SK-N-SH treated with all-trans-retinoic acid at 6 μM for 48 hours (cell line): Measurements from ENCODE around the gene GABPA.
"Not testable (repeated sequence)": the region's sequence is repeated elsewhere in the genome, so short reads cannot be mapped to it uniquely, and the experiment has no call there.

Source experiments
- ATAC-seq: fragments of 200-7000 bp; cut with Tn5 transposase; 3 replicates; pipeline ENCODE4 v1.9.1; 2020; ENCODE audit warnings: mild to moderate bottlenecking, moderate library complexity
- ARNTL ChIP-seq: fragments of 450-650 bp; formaldehyde crosslinking; IDR thresholded peaks from 2 replicates; pipeline ENCODE4 v1.5.0; 2020; ENCODE audit warnings: low read depth, mild to moderate bottlenecking, moderate library complexity, borderline replicate concordance
- BACH2 ChIP-seq: fragments of 250-450 bp; sonication (Bioruptor Pico); IDR thresholded peaks from 2 replicates; pipeline ENCODE4 v1.9.0; 2021; ENCODE audit warnings: mild to moderate bottlenecking, borderline replicate concordance
- CSDC2 ChIP-seq: fragments of 250-450 bp; sonication (Bioruptor Pico); IDR thresholded peaks from 2 replicates; pipeline ENCODE4 v1.5.0; 2020; ENCODE audit warnings: mild to moderate bottlenecking, moderate library complexity
- ESRRG ChIP-seq: fragments of 250-450 bp; sonication (Bioruptor Pico); IDR thresholded peaks from 2 replicates; pipeline ENCODE4 v1.6.1; 2021; ENCODE audit warnings: mild to moderate bottlenecking
- GLIS3 ChIP-seq: fragments of 250-450 bp; sonication (Bioruptor Pico); IDR thresholded peaks from 2 replicates; pipeline ENCODE4 v1.5.0; 2020; ENCODE audit warnings: mild to moderate bottlenecking, moderate library complexity
- ISL1 ChIP-seq: fragments of 250-450 bp; sonication (Bioruptor Pico); IDR thresholded peaks from 2 replicates; pipeline ENCODE4 v2.1.2; 2022; ENCODE audit warnings: mild to moderate bottlenecking, moderate library complexity
- PPARA ChIP-seq: fragments of 250-450 bp; sonication (Bioruptor Pico); IDR thresholded peaks from 2 replicates; pipeline ENCODE4 v1.5.0; 2020; ENCODE audit warnings: mild to moderate bottlenecking, borderline replicate concordance
- RARB ChIP-seq: fragments of 250-450 bp; sonication (Bioruptor Pico); IDR thresholded peaks from 2 replicates; pipeline ENCODE4 v1.8.0; 2021; ENCODE audit warnings: mild to moderate bottlenecking, moderate library complexity
- SNAI2 ChIP-seq: fragments of 250-450 bp; sonication (Bioruptor Pico); IDR thresholded peaks from 2 replicates; pipeline ENCODE4 v1.5.0; 2020; ENCODE audit warnings: mild to moderate bottlenecking, moderate library complexity
- TCF4 ChIP-seq: fragments of 250-450 bp; sonication (Bioruptor Pico); IDR thresholded peaks from 2 replicates; pipeline ENCODE4 v1.8.0; 2021; ENCODE audit warnings: mild to moderate bottlenecking, moderate library complexity, borderline replicate concordance
- TOX ChIP-seq: fragments of 250-450 bp; sonication (Bioruptor Pico); IDR thresholded peaks from 2 replicates; pipeline ENCODE4 v1.8.0; 2021; ENCODE audit warnings: mild to moderate bottlenecking, moderate library complexity, borderline replicate concordance
- ZC3H10 ChIP-seq: fragments of 250-450 bp; sonication (Bioruptor Pico); IDR thresholded peaks from 2 replicates; pipeline ENCODE4 v1.5.1; 2021; ENCODE audit warnings: mild to moderate bottlenecking, moderate library complexity
- ZFP3 ChIP-seq: fragments of 250-450 bp; sonication (Bioruptor Pico); IDR thresholded peaks from 2 replicates; pipeline ENCODE4 v1.5.0; 2020; ENCODE audit warnings: mild to moderate bottlenecking, moderate library complexity
- ZNF565 ChIP-seq: fragments of 450-650 bp; formaldehyde crosslinking; conservative IDR thresholded peaks from 2 replicates; pipeline ENCODE4 v1.5.0; 2020; ENCODE audit warnings: low read depth, mild to moderate bottlenecking, moderate library complexity
- ZNF70 ChIP-seq: fragments of 450-650 bp; formaldehyde crosslinking; IDR thresholded peaks from 2 replicates; pipeline ENCODE4 v1.5.0; 2020; ENCODE audit warnings: mild to moderate bottlenecking, moderate library complexity
- ZNF8 ChIP-seq: fragments of 450-650 bp; formaldehyde crosslinking; IDR thresholded peaks from 2 replicates; pipeline ENCODE4 v1.5.0; 2020; ENCODE audit warnings: mild to moderate bottlenecking, moderate library complexity
- TF ChIP-seq, protein P1 (sequence below): fragments of 250-450 bp; sonication (Bioruptor Pico); IDR thresholded peaks from 2 replicates; pipeline ENCODE4 v1.5.0; 2020; ENCODE audit warnings: mild to moderate bottlenecking, moderate library complexity
- TF ChIP-seq, protein P2 (sequence below): fragments of 250-450 bp; sonication (Bioruptor Pico); IDR thresholded peaks from 2 replicates; pipeline ENCODE4 v1.8.0; 2021; ENCODE audit warnings: low read depth, mild to moderate bottlenecking, moderate library complexity, borderline replicate concordance
- TF ChIP-seq, protein P3 (sequence below): fragments of 250-450 bp; sonication (Bioruptor Pico); IDR thresholded peaks from 2 replicates; pipeline ENCODE4 v1.5.1; 2021; ENCODE audit warnings: mild to moderate bottlenecking, moderate library complexity
- TF ChIP-seq, protein P4 (sequence below): fragments of 250-450 bp; sonication (Bioruptor Pico); IDR thresholded peaks from 2 replicates; pipeline ENCODE4 v1.8.0; 2020; ENCODE audit warnings: mild to moderate bottlenecking, moderate library complexity, borderline replicate concordance

The GABPA gene

DNA sequence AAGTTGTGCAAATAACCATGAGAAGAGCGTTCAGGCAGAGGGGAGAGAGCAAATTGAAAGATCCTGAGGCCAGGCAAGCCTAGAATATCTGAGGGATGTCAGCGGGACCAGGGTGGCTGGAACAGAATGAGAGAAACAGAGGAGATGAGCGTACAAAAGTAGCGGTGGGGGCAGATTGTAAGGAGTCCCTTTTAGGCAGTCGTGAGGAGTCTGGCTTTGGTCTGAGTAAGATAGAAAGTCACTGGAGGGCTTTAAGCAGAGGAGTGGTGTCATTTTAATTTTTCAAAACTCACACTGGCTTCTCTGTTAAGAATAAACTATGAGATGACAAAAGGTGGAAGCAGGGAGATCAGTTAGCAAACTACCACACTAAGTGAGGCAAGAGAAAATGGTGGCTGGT, 24.2 kb upstream of the GABPA start:
- no peak for ATAC-seq
- TF ChIP-seq ZC3H10 (CRISPR knock-in tag) (no peak), ZNF565 (CRISPR knock-in tag) (no peak), ZNF8 (CRISPR knock-in tag) (no peak), ESRRG (CRISPR knock-in tag) (no peak), TCF4 (CRISPR knock-in tag) (no peak), GLIS3 (no peak), TOX (CRISPR knock-in tag) (no peak), RARB (CRISPR knock-in tag) (no peak), ZFP3 (CRISPR knock-in tag) (no peak), ARNTL (CRISPR knock-in tag) (no peak)
- TF ChIP-seq, protein P1, sequence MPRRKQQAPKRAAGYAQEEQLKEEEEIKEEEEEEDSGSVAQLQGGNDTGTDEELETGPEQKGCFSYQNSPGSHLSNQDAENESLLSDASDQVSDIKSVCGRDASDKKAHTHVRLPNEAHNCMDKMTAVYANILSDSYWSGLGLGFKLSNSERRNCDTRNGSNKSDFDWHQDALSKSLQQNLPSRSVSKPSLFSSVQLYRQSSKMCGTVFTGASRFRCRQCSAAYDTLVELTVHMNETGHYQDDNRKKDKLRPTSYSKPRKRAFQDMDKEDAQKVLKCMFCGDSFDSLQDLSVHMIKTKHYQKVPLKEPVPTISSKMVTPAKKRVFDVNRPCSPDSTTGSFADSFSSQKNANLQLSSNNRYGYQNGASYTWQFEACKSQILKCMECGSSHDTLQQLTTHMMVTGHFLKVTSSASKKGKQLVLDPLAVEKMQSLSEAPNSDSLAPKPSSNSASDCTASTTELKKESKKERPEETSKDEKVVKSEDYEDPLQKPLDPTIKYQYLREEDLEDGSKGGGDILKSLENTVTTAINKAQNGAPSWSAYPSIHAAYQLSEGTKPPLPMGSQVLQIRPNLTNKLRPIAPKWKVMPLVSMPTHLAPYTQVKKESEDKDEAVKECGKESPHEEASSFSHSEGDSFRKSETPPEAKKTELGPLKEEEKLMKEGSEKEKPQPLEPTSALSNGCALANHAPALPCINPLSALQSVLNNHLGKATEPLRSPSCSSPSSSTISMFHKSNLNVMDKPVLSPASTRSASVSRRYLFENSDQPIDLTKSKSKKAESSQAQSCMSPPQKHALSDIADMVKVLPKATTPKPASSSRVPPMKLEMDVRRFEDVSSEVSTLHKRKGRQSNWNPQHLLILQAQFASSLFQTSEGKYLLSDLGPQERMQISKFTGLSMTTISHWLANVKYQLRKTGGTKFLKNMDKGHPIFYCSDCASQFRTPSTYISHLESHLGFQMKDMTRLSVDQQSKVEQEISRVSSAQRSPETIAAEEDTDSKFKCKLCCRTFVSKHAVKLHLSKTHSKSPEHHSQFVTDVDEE (CRISPR knock-in tag): no peak
- TF ChIP-seq, protein P2, sequence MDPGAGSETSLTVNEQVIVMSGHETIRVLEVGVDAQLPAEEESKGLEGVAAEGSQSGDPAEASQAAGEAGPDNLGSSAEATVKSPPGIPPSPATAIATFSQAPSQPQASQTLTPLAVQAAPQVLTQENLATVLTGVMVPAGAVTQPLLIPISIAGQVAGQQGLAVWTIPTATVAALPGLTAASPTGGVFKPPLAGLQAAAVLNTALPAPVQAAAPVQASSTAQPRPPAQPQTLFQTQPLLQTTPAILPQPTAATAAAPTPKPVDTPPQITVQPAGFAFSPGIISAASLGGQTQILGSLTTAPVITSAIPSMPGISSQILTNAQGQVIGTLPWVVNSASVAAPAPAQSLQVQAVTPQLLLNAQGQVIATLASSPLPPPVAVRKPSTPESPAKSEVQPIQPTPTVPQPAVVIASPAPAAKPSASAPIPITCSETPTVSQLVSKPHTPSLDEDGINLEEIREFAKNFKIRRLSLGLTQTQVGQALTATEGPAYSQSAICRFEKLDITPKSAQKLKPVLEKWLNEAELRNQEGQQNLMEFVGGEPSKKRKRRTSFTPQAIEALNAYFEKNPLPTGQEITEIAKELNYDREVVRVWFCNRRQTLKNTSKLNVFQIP (CRISPR knock-in tag): no peak

DNA sequence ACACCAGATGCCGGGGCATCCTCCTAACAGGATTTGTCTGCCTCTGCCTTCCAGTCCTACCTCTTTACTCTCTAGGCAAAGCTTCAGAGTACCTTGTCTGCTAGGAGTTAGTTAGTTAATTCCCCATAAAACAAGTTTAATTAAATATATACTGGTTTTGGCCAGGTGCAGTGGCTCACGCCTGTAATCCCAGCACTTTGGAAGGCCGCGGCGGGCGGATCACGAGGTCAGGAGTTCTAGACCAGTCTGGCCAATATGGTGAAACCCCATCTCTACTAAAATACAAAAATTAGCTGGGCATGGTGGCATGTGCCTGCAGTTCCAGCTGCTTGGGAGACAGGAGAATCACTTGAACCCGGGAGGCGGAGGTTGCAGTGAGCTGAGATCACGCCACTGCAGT, 20.7 kb upstream of the GABPA start:
- not testable (repeated sequence) for ATAC-seq

DNA sequence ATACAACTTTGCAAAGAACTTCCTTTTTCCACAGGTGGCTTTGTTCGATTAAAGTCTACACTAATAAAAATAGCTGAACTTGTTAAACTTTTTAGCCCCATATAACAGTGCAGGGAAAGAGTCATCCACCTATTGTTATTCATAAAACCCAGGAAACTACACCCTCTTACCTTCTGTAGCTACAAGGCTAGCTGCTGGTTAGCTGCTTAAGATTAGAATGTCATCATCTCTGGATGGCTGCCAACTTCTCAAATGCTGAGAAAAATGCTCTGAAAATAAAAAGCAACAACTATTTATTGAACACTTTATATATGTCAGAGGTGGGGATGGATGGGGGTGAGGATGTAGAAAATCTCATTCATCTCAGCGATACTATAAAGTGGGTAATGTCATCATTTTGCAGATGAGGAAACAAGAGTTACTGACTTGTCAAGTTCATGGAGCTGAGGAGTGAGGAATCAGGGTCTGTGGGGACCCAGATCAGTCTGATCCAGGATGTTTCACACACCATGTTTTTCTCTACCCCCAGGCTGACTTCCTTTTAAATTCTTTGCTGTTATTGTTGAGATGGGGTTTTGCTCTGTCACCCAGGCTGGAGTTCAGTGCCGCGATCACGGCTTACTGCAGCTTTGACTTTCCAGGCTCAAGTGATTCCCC, 17.2 kb upstream of the GABPA start:
- TF ChIP-seq, protein P3, sequence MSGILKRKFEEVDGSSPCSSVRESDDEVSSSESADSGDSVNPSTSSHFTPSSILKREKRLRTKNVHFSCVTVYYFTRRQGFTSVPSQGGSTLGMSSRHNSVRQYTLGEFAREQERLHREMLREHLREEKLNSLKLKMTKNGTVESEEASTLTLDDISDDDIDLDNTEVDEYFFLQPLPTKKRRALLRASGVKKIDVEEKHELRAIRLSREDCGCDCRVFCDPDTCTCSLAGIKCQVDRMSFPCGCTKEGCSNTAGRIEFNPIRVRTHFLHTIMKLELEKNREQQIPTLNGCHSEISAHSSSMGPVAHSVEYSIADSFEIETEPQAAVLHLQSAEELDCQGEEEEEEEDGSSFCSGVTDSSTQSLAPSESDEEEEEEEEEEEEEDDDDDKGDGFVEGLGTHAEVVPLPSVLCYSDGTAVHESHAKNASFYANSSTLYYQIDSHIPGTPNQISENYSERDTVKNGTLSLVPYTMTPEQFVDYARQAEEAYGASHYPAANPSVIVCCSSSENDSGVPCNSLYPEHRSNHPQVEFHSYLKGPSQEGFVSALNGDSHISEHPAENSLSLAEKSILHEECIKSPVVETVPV (CRISPR knock-in tag): no peak
- TF ChIP-seq TCF4 (CRISPR knock-in tag) (no peak), GLIS3 (no peak), RARB (CRISPR knock-in tag) (no peak)
- peak; percentile 36; the same call in 1 of the 3 replicates for ATAC-seq

DNA sequence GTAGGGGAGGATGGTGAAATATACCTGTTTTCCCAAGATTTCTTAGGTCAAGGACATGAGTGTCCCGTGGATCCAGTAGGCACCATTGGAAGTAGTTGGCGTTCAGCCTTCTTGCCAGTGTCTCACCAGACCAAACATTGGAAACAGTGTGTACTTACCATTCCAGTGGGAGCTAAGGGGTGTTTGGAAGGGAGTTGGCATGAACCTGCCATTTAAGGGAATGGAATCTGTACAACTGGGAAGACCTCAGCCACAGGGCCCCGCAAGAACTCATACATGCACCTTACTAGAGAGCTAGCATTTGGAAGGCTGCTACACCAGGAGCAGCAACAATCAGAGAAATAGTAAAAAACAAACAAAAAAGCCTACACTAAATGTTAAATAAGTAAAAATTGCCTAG, 12.8 kb upstream of the GABPA start:
- no peak for ATAC-seq
- TF ChIP-seq BACH2 (CRISPR knock-in tag) (no peak), CSDC2 (CRISPR knock-in tag) (no peak), ZC3H10 (CRISPR knock-in tag) (no peak), GLIS3 (no peak), TCF4 (CRISPR knock-in tag) (no peak), ZNF8 (CRISPR knock-in tag) (no peak), SNAI2 (CRISPR knock-in tag) (no peak), RARB (CRISPR knock-in tag) (no peak), PPARA (CRISPR knock-in tag) (no peak), ISL1 (CRISPR knock-in tag) (no peak), ZNF565 (CRISPR knock-in tag) (no peak), TOX (CRISPR knock-in tag) (no peak), ZNF70 (CRISPR knock-in tag) (no peak)
- TF ChIP-seq, protein P1 (CRISPR knock-in tag): no peak
- TF ChIP-seq, protein P2 (CRISPR knock-in tag): no peak
- TF ChIP-seq, protein P3 (CRISPR knock-in tag): no peak
- TF ChIP-seq, protein P4, sequence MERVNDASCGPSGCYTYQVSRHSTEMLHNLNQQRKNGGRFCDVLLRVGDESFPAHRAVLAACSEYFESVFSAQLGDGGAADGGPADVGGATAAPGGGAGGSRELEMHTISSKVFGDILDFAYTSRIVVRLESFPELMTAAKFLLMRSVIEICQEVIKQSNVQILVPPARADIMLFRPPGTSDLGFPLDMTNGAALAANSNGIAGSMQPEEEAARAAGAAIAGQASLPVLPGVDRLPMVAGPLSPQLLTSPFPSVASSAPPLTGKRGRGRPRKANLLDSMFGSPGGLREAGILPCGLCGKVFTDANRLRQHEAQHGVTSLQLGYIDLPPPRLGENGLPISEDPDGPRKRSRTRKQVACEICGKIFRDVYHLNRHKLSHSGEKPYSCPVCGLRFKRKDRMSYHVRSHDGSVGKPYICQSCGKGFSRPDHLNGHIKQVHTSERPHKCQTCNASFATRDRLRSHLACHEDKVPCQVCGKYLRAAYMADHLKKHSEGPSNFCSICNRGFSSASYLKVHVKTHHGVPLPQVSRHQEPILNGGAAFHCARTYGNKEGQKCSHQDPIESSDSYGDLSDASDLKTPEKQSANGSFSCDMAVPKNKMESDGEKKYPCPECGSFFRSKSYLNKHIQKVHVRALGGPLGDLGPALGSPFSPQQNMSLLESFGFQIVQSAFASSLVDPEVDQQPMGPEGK (CRISPR knock-in tag): no peak
